CD4-positive, alpha-beta T cell (primary cell): Measurements from ENCODE around the gene TCIRG1. TPM values are rescaled to one million over a fixed set of nuclear protein-coding genes. Genes with fewer than 3 reads are reported as not detected.

Experiments
- ATAC-seq: fragments of 200-7000 bp; cut with Tn5 transposase; one replicate; pipeline ENCODE4 v1.10.0; 2022; ENCODE audit warnings: mild to moderate bottlenecking; ENCODE audit not compliant: poor library complexity
- CTCF ChIA-PET: fragments of 350-600 bp; sonication (Branson Sonifier 250); formaldehyde crosslinking; loops from one replicate; lab custom pipeline; 2021; ENCODE audit warnings: antibody characterized with exemption, inconsistent platforms; lab: Charles Lee
- POLR2A ChIA-PET: fragments of 350-600 bp; sonication (Branson Sonifier 250); formaldehyde crosslinking; loops from one replicate; lab custom pipeline; 2021; ENCODE audit warnings: antibody characterized with exemption, inconsistent platforms; lab: Charles Lee
- DNase-seq, 14 experiments: peaks; one replicate each; pipeline ENCODE4 v3.0.0-alpha.2; 2013 to 2020; ENCODE audit warnings: mixed read lengths in 2 of 14
- H3K27ac ChIP-seq, 2 donors: one replicate each; pipeline versions ENCODE4 v1.5.1 to v1.7.0; 2013; ENCODE audit warnings: low read length in 2 of 2, low read depth in 1 of 2, mild to moderate bottlenecking in 1 of 2
- H3K27me3 ChIP-seq, 2 experiments: 1 replicate in 1 of 2; 2 replicates in 1 of 2; pipeline versions ENCODE4 v1.6.1 to v1.7.0; 2013; ENCODE audit warnings: low read length in 2 of 2, control low read depth in 1 of 2, mild to moderate bottlenecking in 1 of 2, moderate library complexity in 1 of 2; ENCODE audit not compliant: insufficient read depth in 2 of 2, control insufficient read depth in 1 of 2
- H3K36me3 ChIP-seq: one replicate; pipeline ENCODE4 v1.6.1; 2013; ENCODE audit warnings: low read length, control low read depth; ENCODE audit not compliant: insufficient read depth
- H3K4me1 ChIP-seq: one replicate; pipeline ENCODE4 v1.6.1; 2013; ENCODE audit warnings: low read length, control low read depth; ENCODE audit not compliant: insufficient read depth
- H3K4me3 ChIP-seq: one replicate; pipeline ENCODE4 v1.5.1; 2013; ENCODE audit warnings: mild to moderate bottlenecking, low read length, moderate library complexity
- H3K9me3 ChIP-seq, 2 experiments: 1 replicate in 1 of 2; 2 replicates in 1 of 2; pipeline versions ENCODE4 v1.6.1 to v1.7.0; 2013; ENCODE audit warnings: low read length in 2 of 2, mild to moderate bottlenecking in 2 of 2, control low read depth in 1 of 2, moderate library complexity in 1 of 2; ENCODE audit not compliant: control insufficient read depth in 1 of 2, insufficient read depth in 1 of 2
- H3K27ac Mint-ChIP-seq: one replicate; pipeline ENCODE4 v1.8.0; 2020; ENCODE audit warnings: mixed read lengths
- H3K27me3 Mint-ChIP-seq: one replicate; pipeline ENCODE4 v1.8.0; 2021; ENCODE audit warnings: mixed read lengths
- H3K36me3 Mint-ChIP-seq: one replicate; pipeline ENCODE4 v1.8.0; 2021; ENCODE audit warnings: low read depth, mixed read lengths
- H3K4me1 Mint-ChIP-seq: one replicate; pipeline ENCODE4 v1.8.0; 2021; ENCODE audit warnings: low read depth, mixed read lengths
- H3K4me3 Mint-ChIP-seq: one replicate; pipeline ENCODE4 v1.8.0; 2020; ENCODE audit warnings: mild to moderate bottlenecking, mixed read lengths
- H3K9me3 Mint-ChIP-seq: one replicate; pipeline ENCODE4 v1.8.0; 2020; ENCODE audit warnings: mixed read lengths
- intact Hi-C, 2 experiments: fragments of 100-400 bp; cut with DNase I in 1 of 2; cut with micrococcal nuclease in 1 of 2; formaldehyde crosslinking; loops; one replicate each; pipeline versions ENCODE4 v1.15.1 to v1.9.0; 2023 to 2025; cut with DNase I, micrococcal nuclease
- total RNA-seq, 174 experiments: library from RNA in 2 of 174; stranded (reverse) in 2 of 174; gene quantifications; one replicate each; pipeline ENCODE4 v1.2.3 and lab custom pipeline; 2021 to 2026
- TF ChIP-seq, protein P1 (sequence below): fragments of 200-600 bp; IDR thresholded peaks from one replicate; pipeline ENCODE4 v1.8.0; 2022; ENCODE audit warnings: antibody characterized with exemption, mild to moderate bottlenecking

The TCIRG1 gene
- total RNA-seq, 2 experiments from 2014 or later = 202 to 207 TPM

GRCh38 chr11:68083517-68083916 lies 44.7 kb downstream of the TCIRG1 start:
- no peaks in the 10 kb centered on the region for H3K4me1 Mint-ChIP-seq
- Histone ChIP-seq H3K9me3 (no peaks in the 10 kb centered on the region), H3K36me3 (no peaks in the 10 kb centered on the region), H3K27me3 (no peaks in the 10 kb centered on the region), H3K4me1 (no peaks in the 10 kb centered on the region), H3K27ac (no peak overlapping the region), H3K4me3 (no peak overlapping the region)
- TF ChIP-seq, protein P1, sequence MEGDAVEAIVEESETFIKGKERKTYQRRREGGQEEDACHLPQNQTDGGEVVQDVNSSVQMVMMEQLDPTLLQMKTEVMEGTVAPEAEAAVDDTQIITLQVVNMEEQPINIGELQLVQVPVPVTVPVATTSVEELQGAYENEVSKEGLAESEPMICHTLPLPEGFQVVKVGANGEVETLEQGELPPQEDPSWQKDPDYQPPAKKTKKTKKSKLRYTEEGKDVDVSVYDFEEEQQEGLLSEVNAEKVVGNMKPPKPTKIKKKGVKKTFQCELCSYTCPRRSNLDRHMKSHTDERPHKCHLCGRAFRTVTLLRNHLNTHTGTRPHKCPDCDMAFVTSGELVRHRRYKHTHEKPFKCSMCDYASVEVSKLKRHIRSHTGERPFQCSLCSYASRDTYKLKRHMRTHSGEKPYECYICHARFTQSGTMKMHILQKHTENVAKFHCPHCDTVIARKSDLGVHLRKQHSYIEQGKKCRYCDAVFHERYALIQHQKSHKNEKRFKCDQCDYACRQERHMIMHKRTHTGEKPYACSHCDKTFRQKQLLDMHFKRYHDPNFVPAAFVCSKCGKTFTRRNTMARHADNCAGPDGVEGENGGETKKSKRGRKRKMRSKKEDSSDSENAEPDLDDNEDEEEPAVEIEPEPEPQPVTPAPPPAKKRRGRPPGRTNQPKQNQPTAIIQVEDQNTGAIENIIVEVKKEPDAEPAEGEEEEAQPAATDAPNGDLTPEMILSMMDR = no peak
- H3K36me3 Mint-ChIP-seq = no peaks in the 10 kb centered on the region
- no peak overlapping the region for H3K27ac Mint-ChIP-seq
- H3K27me3 Mint-ChIP-seq = no peaks in the 10 kb centered on the region
- H3K9me3 Mint-ChIP-seq = no peaks in the 10 kb centered on the region
- CTCF ChIA-PET = no interaction called here
- POLR2A ChIA-PET = no interaction called here
- no peak for ATAC-seq
- intact Hi-C loops = no loop called here
- no peak overlapping the region for H3K4me3 Mint-ChIP-seq
- DNase-seq = no peak

DNA sequence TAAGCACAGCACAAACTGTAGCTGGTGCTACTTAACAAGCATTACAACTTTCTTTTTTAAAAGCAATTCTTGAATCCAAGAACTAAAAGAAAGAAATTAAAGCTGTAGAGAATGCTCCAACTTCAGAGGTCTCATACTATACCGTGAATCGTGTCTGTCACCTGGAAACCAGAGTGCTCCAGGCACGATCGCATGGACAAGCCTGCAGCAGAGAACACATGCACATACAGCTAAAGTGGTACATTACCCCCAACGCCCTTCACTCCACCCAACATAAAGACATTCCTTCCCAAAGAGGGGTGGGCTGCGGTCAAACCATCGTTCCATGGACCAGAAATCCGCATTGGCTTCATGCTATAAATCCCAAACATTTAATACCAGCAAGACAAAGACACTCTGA lies 50.9 kb downstream of the TCIRG1 start:
- POLR2A ChIA-PET = no interaction called here
- Mint-ChIP-seq H3K36me3 (no peaks in the 10 kb centered on the region), H3K27ac (no peak overlapping the region), H3K4me3 (no peak overlapping the region), H3K27me3 (no peaks in the 10 kb centered on the region), H3K4me1 (peaks cover 6% of the 10 kb centered on the region), H3K9me3 (no peaks in the 10 kb centered on the region)
- no peak for ATAC-seq
- no peaks in the 10 kb centered on the region for H3K4me1 ChIP-seq
- H3K9me3 ChIP-seq = no peaks in the 10 kb centered on the region
- H3K27me3 ChIP-seq = no peaks in the 10 kb centered on the region
- CTCF ChIA-PET = no interaction called here
- H3K27ac ChIP-seq = no peak overlapping the region
- no peaks in the 10 kb centered on the region for H3K36me3 ChIP-seq
- no peak overlapping the region for H3K4me3 ChIP-seq
- intact Hi-C loops = no loop called here
- no peak for DNase-seq
- TF ChIP-seq, protein P1 = no peak

GRCh38 chr11:68090287-68090686 lies 51.5 kb downstream of the TCIRG1 start:
- H3K27me3 ChIP-seq = no peaks in the 10 kb centered on the region
- TF ChIP-seq, protein P1 = no peak
- no peak overlapping the region for H3K27ac ChIP-seq
- POLR2A ChIA-PET = no interaction called here
- DNase-seq (no peak), ATAC-seq (no peak)
- no peaks in the 10 kb centered on the region for H3K36me3 ChIP-seq
- intact Hi-C loops = no loop called here
- Mint-ChIP-seq H3K27me3 (no peaks in the 10 kb centered on the region), H3K4me3 (no peak overlapping the region), H3K4me1 (peaks cover 6% of the 10 kb centered on the region), H3K9me3 (no peaks in the 10 kb centered on the region), H3K27ac (no peak overlapping the region), H3K36me3 (no peaks in the 10 kb centered on the region)
- no peaks in the 10 kb centered on the region for H3K9me3 ChIP-seq
- no peaks in the 10 kb centered on the region for H3K4me1 ChIP-seq
- H3K4me3 ChIP-seq = no peak overlapping the region
- CTCF ChIA-PET = interaction anchor here (0.8 kb wide), 1 partner anchor 9 kb away, joined by 3 read pairs; no protein-coding TSS in a partner anchor
